Thyroid gland (tissue), 4 donors: ENCODE results near the gene XRCC3. TPM values are rescaled to one million over a fixed set of nuclear protein-coding genes. Genes with fewer than 3 reads are reported as not detected.
A peak's percentile ranks its signal among the peaks of the same experiment; 100 is the strongest.

Experiments used
- DNase-seq, 2 donors: peaks; one replicate each; pipeline ENCODE4 v3.0.0-alpha.2; 2019
- H3K27ac ChIP-seq, 3 donors: fragments of 200-600 bp; sonication (generic); 1 replicate in 2 of 3; 2 replicates in 1 of 3; pipeline ENCODE4 v1.5.1; 2016 to 2019; ENCODE audit warnings: mild to moderate bottlenecking in 1 of 3, moderate library complexity in 1 of 3
- H3K27me3 ChIP-seq: fragments of 200-600 bp; sonication (generic); one replicate; pipeline ENCODE4 v1.5.1; 2019
- H3K36me3 ChIP-seq, 2 donors: fragments of 200-600 bp; sonication (generic); one replicate each; pipeline ENCODE4 v1.5.1; 2016 to 2019
- H3K4me1 ChIP-seq, 2 donors: fragments of 200-600 bp; sonication (generic); one replicate each; pipeline ENCODE4 v1.5.1; 2017 to 2019
- H3K4me3 ChIP-seq, 3 donors: fragments of 200-600 bp; sonication (generic); replicated peaks in 1 of 3; 1 replicate in 2 of 3; 2 replicates in 1 of 3; pipeline ENCODE4 v1.5.1; 2016; ENCODE audit warnings: mild to moderate bottlenecking in 1 of 3
- H3K9me3 ChIP-seq: fragments of 200-600 bp; sonication (generic); one replicate; pipeline ENCODE4 v1.5.1; 2017
- CTCF ChIP-seq, 6 experiments: fragments of 200-600 bp in 3 of 6; fragments of 450-650 bp in 3 of 6; sonication (generic) in 3 of 6; IDR thresholded peaks; one replicate each; pipeline ENCODE4 v1.5.1; 2016 to 2019; ENCODE audit warnings: antibody characterized with exemption in 6 of 6, mild to moderate bottlenecking in 2 of 6, inconsistent platforms in 1 of 6, moderate library complexity in 1 of 6
- POLR2A ChIP-seq, 2 donors: fragments of 450-650 bp; IDR thresholded peaks; one replicate each; pipeline ENCODE4 v1.6.1; 2017; ENCODE audit warnings: antibody characterized with exemption in 2 of 2, mild to moderate bottlenecking in 2 of 2, moderate library complexity in 1 of 2
- WGBS, 2 donors: methylation state at CpG; one replicate each; pipeline ENCODE4 v1.1.5; 2017; 5-methylcytosine and 5-hydroxymethylcytosine counted together
- intact Hi-C: fragments of 100-400 bp; cut with DNase I; formaldehyde crosslinking; loops from one replicate; pipeline ENCODE4 v1.15.1; 2023
- total RNA-seq, 4 donors: library from RNA; depleted of rRNA; stranded (reverse); fragments of >200 nt; gene quantifications; one replicate each; pipeline ENCODE4 v1.2.3, GENCODE V29; 2016

The XRCC3 gene
- total RNA-seq, 4 donors from 2014 or later: 3.3 to 15.7 (median 7.9) TPM

DNA sequence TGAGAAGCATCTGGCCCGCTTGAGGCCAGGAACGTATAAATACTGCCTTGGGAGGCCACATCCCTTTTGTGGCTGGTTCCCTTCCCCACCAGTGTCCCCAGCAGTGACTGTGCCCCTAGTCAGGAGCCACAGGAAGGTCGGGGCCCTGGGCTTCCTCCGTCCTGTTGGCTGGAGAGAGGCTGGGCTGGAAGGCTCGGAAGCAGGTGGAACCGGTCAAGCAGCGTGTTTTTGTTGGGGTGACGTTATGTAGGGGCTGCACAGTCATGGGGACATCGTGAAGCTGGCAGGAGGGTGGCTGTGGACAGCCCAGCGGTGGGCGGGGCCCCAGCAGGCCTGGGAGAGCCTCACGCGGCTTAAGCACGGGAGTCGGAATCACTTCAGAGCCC, 10.1 kb downstream of the XRCC3 start:
- intact Hi-C loops: no loop called here
- H3K36me3 ChIP-seq: peaks cover 25 to 34% of the 10 kb centered on the region in 2 donors
- H3K9me3 ChIP-seq: no peaks in the 10 kb centered on the region
- H3K27me3 ChIP-seq: no peaks in the 10 kb centered on the region
- no peaks in the 10 kb centered on the region for H3K4me1 ChIP-seq
- 62% methylated on average over 13 to 15 of the region's 15 CpGs for WGBS, 2 donors
- no peak overlapping the region for H3K4me3 ChIP-seq
- DNase-seq: peak; percentile 49 to 65
- peak overlapping the region in 2 of 3 donors; percentile 14 to 52 for H3K27ac ChIP-seq
- TF ChIP-seq CTCF (IDR thresholded peaks at IDR 0.05): no peak
- TF ChIP-seq POLR2A (IDR thresholded peaks at IDR 0.05): no peak

DNA sequence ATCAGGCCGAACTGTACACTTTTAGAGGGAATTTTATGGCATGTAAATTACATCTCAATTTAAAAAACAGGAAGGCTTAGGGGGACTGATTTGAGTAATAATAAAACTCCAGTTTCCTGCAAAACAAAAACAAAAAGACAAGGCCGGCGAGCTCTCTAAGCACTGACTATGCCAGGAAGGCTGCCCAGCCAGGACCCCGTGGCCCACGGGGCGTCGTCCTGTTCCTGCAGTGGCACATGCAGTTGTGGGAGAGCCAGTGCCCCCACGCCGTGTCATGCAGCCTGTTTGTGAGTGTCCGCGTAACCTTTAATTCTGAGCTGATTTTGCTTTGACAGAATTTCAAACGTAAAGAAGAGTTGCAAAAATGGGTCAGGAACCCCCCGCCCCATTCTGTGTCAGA, 10.5 kb downstream of the XRCC3 start:
- TF ChIP-seq CTCF (IDR thresholded peaks at IDR 0.05) (no peak), POLR2A (IDR thresholded peaks at IDR 0.05) (no peak)
- Histone ChIP-seq H3K4me1 (no peaks in the 10 kb centered on the region), H3K4me3 (no peak overlapping the region), H3K36me3 (peaks cover 25 to 34% of the 10 kb centered on the region in 2 donors), H3K27me3 (no peaks in the 10 kb centered on the region), H3K27ac (peak overlapping the region in 1 of 3 donors; percentile 52), H3K9me3 (no peaks in the 10 kb centered on the region)
- WGBS, 2 donors: 73 to 81% methylated on average over 13 of the region's 13 CpGs
- no peak for DNase-seq
- intact Hi-C loops: no loop called here

DNA sequence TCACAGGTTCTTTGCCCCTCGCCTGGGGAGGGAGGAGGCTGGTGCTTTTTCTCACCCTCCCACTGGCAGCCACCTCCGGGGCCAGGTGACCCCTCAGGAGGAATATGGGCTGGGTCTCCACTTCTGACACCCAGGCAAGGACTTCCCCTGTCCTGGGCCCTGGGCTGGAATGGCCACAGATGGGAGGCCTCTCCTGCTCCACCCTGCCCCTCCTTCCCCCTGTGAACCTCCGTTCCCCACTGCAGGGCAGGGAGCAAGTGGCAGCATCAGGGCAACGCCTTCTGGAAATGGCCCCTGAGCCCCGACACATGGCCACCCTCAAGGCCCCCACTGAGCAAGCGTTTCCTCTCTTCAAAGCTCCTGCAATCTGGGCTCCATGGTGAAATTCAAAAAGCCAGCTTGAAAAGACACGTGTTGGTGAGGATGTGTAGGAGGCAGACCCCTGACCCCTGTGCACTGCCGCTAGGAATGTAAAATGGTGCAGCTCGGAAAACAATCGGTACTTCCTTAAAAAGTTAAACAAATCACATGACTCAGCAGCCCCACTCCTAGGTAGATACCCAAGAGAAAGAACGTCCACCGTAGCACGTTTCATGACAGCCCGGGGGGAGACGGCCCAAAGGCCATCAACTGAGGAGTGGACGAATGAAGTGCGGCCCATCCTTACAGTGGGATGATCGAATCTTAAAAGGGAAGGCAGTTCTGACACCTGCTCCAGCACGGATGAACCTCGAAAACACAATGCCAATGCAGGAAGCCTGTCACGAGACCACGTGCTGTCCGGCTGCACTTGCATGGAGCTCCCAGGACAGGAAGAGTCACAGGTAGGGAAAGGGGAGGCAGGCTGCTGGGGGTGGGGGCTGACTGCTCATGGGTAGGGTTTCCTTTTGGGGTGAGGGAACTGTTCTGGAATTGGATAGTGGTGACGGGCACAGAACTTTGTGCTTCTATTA, 11.5 kb downstream of the XRCC3 start:
- Histone ChIP-seq H3K27me3 (no peaks in the 10 kb centered on the region), H3K4me3 (no peak overlapping the region), H3K36me3 (peaks cover 34 to 40% of the 10 kb centered on the region in 2 donors), H3K4me1 (no peaks in the 10 kb centered on the region), H3K9me3 (no peaks in the 10 kb centered on the region), H3K27ac (no peak overlapping the region)
- WGBS, 2 donors: 78 to 83% methylated on average over 24 of the region's 24 CpGs
- DNase-seq: no peak
- no peak for TF ChIP-seq CTCF (IDR thresholded peaks at IDR 0.05)
- no peak for TF ChIP-seq POLR2A (IDR thresholded peaks at IDR 0.05)
- intact Hi-C loops: no loop called here

- Histone ChIP-seq H3K27me3 (no peaks in the 10 kb centered on the region), H3K36me3 (peaks cover 40 to 49% of the 10 kb centered on the region in 2 donors), H3K4me1 (peaks cover 0 to 4% of the 10 kb centered on the region in 2 donors), H3K9me3 (no peaks in the 10 kb centered on the region), H3K4me3 (no peak overlapping the region), H3K27ac (no peak overlapping the region)
- intact Hi-C loops: no loop called here
- TF ChIP-seq POLR2A (IDR thresholded peaks at IDR 0.05): no peak
- no peak for TF ChIP-seq CTCF (IDR thresholded peaks at IDR 0.05)
- no peak for DNase-seq
- 93 to 94% methylated on average over 29 of the region's 29 CpGs for WGBS, 2 donors
These were observed 12.5 kb downstream of the XRCC3 start for GRCh38 chr14:103702497-103703432.
